B cell (primary cell): ENCODE measurements around the gene TUBA1A. TPM values are rescaled to one million over a fixed set of nuclear protein-coding genes. Genes with fewer than 3 reads are reported as not detected.

Experiments
- polyA plus RNA-seq: library from polyadenylated mRNA; depleted of rRNA; stranded (reverse); fragments of >200 nt; gene quantifications from 2 replicates; pipeline ENCODE4 v1.2.3, GENCODE V29; 2012
- small RNA-seq: library from RNA; depleted of rRNA; stranded (forward); fragments of <200 nt; gene quantifications from one replicate; pipeline ENCODE3, GENCODE V24; 2012; ENCODE audit warnings: low replicate concordance, low read depth; ENCODE audit not compliant: insufficient read length
- total RNA-seq, 2 donors: library from RNA; stranded (reverse); fragments of 120-200 nt in 1 of 2; gene quantifications; 1 replicate in 1 of 2; 2 replicates in 1 of 2; pipeline versions ENCODE4 v1.2.3 to v1.2.4, GENCODE V29; 2013 to 2022

TUBA1A gene
- total and polyA plus RNA-seq, 2 donors (not counting 1 experiment from before 2014, with no cell fraction given), result 137 to 880 TPM

Small RNA genes within 50 kb of the gene (small RNA-seq; reads per million reads assigned to genes)
- gene RF00017, result not detected

Other genes starting within 250 kb of the TUBA1A start
- 77.5 and 83.6 TPM in 2 replicates for gene ARF3, start 231.6 kb downstream of the TUBA1A start, total RNA-seq
- 24.4 and 31.7 TPM in 2 replicates for gene ARF3, start 231.6 kb downstream of the TUBA1A start, polyA plus RNA-seq
- gene WNT10B, start 217.3 kb downstream of the TUBA1A start, total RNA-seq, result 0.22 and 0.56 TPM in 2 replicates
- 2.3 and 2.7 TPM in 2 replicates for gene WNT10B, start 217.3 kb downstream of the TUBA1A start, polyA plus RNA-seq
- gene WNT1, start 210.8 kb downstream of the TUBA1A start, total RNA-seq, result 0.34 TPM in 1 of 2 replicates, not detected in the other
- gene WNT1, start 210.8 kb downstream of the TUBA1A start, polyA plus RNA-seq, result 0.26 and 0.55 TPM in 2 replicates
- gene DDN, start 189.7 kb downstream of the TUBA1A start, total RNA-seq, result 0.10 and 0.15 TPM in 2 replicates
- gene DDN, start 189.7 kb downstream of the TUBA1A start, polyA plus RNA-seq, result 0.75 and 0.92 TPM in 2 replicates
- gene PRKAG1, start 170.3 kb downstream of the TUBA1A start, total RNA-seq, result 58.6 and 60.0 TPM in 2 replicates
- 25.9 and 28.5 TPM in 2 replicates for gene PRKAG1, start 170.3 kb downstream of the TUBA1A start, polyA plus RNA-seq
- 179 and 199 TPM in 2 replicates for gene KMT2D, start 128.3 kb downstream of the TUBA1A start, total RNA-seq
- gene KMT2D, start 128.3 kb downstream of the TUBA1A start, polyA plus RNA-seq, result 64.0 and 72.2 TPM in 2 replicates
- gene RHEBL1, start 119.1 kb downstream of the TUBA1A start, total RNA-seq, result 3.0 TPM in 2 replicates
- 5.8 and 6.1 TPM in 2 replicates for gene RHEBL1, start 119.1 kb downstream of the TUBA1A start, polyA plus RNA-seq
- gene DHH, start 94.3 kb downstream of the TUBA1A start, total RNA-seq, result 0.36 and 0.81 TPM in 2 replicates
- gene DHH, start 94.3 kb downstream of the TUBA1A start, polyA plus RNA-seq, result 0.07 TPM in 1 of 2 replicates, not detected in the other
- 182 and 187 TPM in 2 replicates for gene LMBR1L, start 78.2 kb downstream of the TUBA1A start, total RNA-seq
- gene LMBR1L, start 78.2 kb downstream of the TUBA1A start, polyA plus RNA-seq, result 133 and 136 TPM in 2 replicates
- gene TUBA1B, start 57.7 kb downstream of the TUBA1A start, total RNA-seq, result 323 and 327 TPM in 2 replicates
- gene TUBA1B, start 57.7 kb downstream of the TUBA1A start, polyA plus RNA-seq, result 370 and 615 TPM in 2 replicates
- 34.9 and 35.2 TPM in 2 replicates for gene TUBA1C, start 76.0 kb upstream of the TUBA1A start, total RNA-seq
- 89.3 and 121 TPM in 2 replicates for gene TUBA1C, start 76.0 kb upstream of the TUBA1A start, polyA plus RNA-seq
- not detected in 2 replicates for gene PRPH, start 106.1 kb upstream of the TUBA1A start, total RNA-seq
- not detected in 2 replicates for gene PRPH, start 106.1 kb upstream of the TUBA1A start, polyA plus RNA-seq
- gene TROAP, start 134.2 kb upstream of the TUBA1A start, total RNA-seq, result 1.0 and 1.7 TPM in 2 replicates
- 0.62 and 0.88 TPM in 2 replicates for gene TROAP, start 134.2 kb upstream of the TUBA1A start, polyA plus RNA-seq
- gene C1QL4, start 148.1 kb upstream of the TUBA1A start, total RNA-seq, result not detected in 2 replicates
- gene C1QL4, start 148.1 kb upstream of the TUBA1A start, polyA plus RNA-seq, result not detected in 2 replicates
- not detected in 2 replicates for gene DNAJC22, start 157.8 kb upstream of the TUBA1A start, total RNA-seq
- gene DNAJC22, start 157.8 kb upstream of the TUBA1A start, polyA plus RNA-seq, result not detected in 2 replicates
- gene SPATS2, start 178.4 kb upstream of the TUBA1A start, total RNA-seq, result 16.0 and 21.5 TPM in 2 replicates
- gene SPATS2, start 178.4 kb upstream of the TUBA1A start, polyA plus RNA-seq, result 11.3 and 16.1 TPM in 2 replicates